OCI-LY3 (cell line): Measurements from ENCODE around the gene SYCP2L.

Experiments
- CTCF ChIP-seq: fragments of 200-600, 300-600 bp; sonication (generic); IDR thresholded peaks from 2 replicates; pipeline ENCODE4 v1.5.1; 2014; ENCODE audit warnings: antibody characterized with exemption, low read length, low read depth
- EZH2phosphoT487 ChIP-seq: fragments of 200-600 bp; shearing (Covaris generic); IDR thresholded peaks from 2 replicates; pipeline ENCODE4 v1.6.1; 2018; ENCODE audit warnings: antibody characterized with exemption, mixed run types, low read depth

GRCh38 chr6:10891960-10892359, 5.1 kb downstream of the SYCP2L start:
- TF ChIP-seq CTCF (no peak), EZH2phosphoT487 (no peak)
